Measurements from ENCODE around the gene HBQ1.
"Not testable (repeated sequence)": the region's sequence is repeated elsewhere in the genome, so short reads cannot be mapped to it uniquely, and the experiment has no call there.

Gene HBQ1

GRCh38 chr16:160691-161190, 19.5 kb upstream of the HBQ1 start:
- DNase-seq (ENCODE audit: low read depth) = no peak

GRCh38 chr16:162271-162991, 17.8 kb upstream of the HBQ1 start:
- DNase-seq (ENCODE audit: low read depth) = no peak

- DNase-seq (ENCODE audit: low read depth) = not testable (repeated sequence)
Observed at GRCh38 chr16:163139-163538, 17.1 kb upstream of the HBQ1 start.

GRCh38 chr16:163696-164095, 16.6 kb upstream of the HBQ1 start:
- not testable (repeated sequence) for DNase-seq (ENCODE audit: low read depth)

GRCh38 chr16:164134-164823, 16.0 kb upstream of the HBQ1 start:
- DNase-seq (ENCODE audit: low read depth) = not testable (repeated sequence)

- no peak for DNase-seq (ENCODE audit: low read depth)
Observed at GRCh38 chr16:164827-165538, 15.3 kb upstream of the HBQ1 start.

- no peak for DNase-seq (ENCODE audit: low read depth)
Observed at GRCh38 chr16:165539-166374, 14.5 kb upstream of the HBQ1 start, which contains the start of gene HBM. Gene HBM, plus strand, starts transcription at chr16:165978. Its CDS starts 20 bp downstream, at chr16:165998.

GRCh38 chr16:166375-167121, 13.7 kb upstream of the HBQ1 start:
- DNase-seq (ENCODE audit: low read depth) = no peak

GRCh38 chr16:167122-167690, 13.1 kb upstream of the HBQ1 start:
- DNase-seq (ENCODE audit: low read depth) = no peak

GRCh38 chr16:168424-168823, 11.8 kb upstream of the HBQ1 start:
- DNase-seq (ENCODE audit: low read depth) = no peak

- no peak for DNase-seq (ENCODE audit: low read depth)
Observed at GRCh38 chr16:169014-169413, 11.2 kb upstream of the HBQ1 start.

GRCh38 chr16:170088-170507, 10.2 kb upstream of the HBQ1 start:
- DNase-seq (ENCODE audit: low read depth) = not testable (repeated sequence)

- DNase-seq (ENCODE audit: low read depth) = no peak
Observed at GRCh38 chr16:170788-171187, 9.5 kb upstream of the HBQ1 start.

GRCh38 chr16:172374-172941, 7.8 kb upstream of the HBQ1 start, which contains the start of gene HBA2:
Gene HBA2, plus strand, starts transcription at chr16:172876. Its CDS starts 37 bp downstream, at chr16:172913.
- DNase-seq (ENCODE audit: low read depth) = not testable (repeated sequence)

GRCh38 chr16:173211-173854, 6.9 kb upstream of the HBQ1 start:
- not testable (repeated sequence) for DNase-seq (ENCODE audit: low read depth)

- not testable (repeated sequence) for DNase-seq (ENCODE audit: low read depth)
Observed at GRCh38 chr16:173928-174769, 6.1 kb upstream of the HBQ1 start.

GRCh38 chr16:175011-175949, 5.0 kb upstream of the HBQ1 start:
- DNase-seq (ENCODE audit: low read depth) = no peak

- not testable (repeated sequence) for DNase-seq (ENCODE audit: low read depth)
Observed at GRCh38 chr16:176006-176405, 4.3 kb upstream of the HBQ1 start.

Data from stimulated activated CD8-positive, alpha-beta memory T cell treated with anti-CD3 and anti-CD28 coated beads, Interleukin-12 subunit alpha, Interleukin-12 subunit beta, amount 100 ng/mL, for 4 hours (primary cell).